Sigmoid colon (tissue), 4 donors: Measurements from ENCODE around the gene SNX5.

ENCODE experiments used
- CTCF ChIP-seq, 4 experiments: fragments of 450-650 bp in 3 of 4; fragments of 200-600 bp in 1 of 4; IDR thresholded peaks; one replicate each; pipeline ENCODE4 v1.5.1; 2016 to 2019; ENCODE audit warnings: antibody characterized with exemption in 4 of 4, mild to moderate bottlenecking in 3 of 4, moderate library complexity in 2 of 4
- EP300 ChIP-seq, 4 donors: sonication (generic); formaldehyde crosslinking; IDR thresholded peaks; one replicate each; pipeline ENCODE4 v1.6.1; 2017; ENCODE audit warnings: antibody characterized with exemption in 4 of 4
- POLR2A ChIP-seq, 2 donors: fragments of 450-650 bp; IDR thresholded peaks; one replicate each; pipeline ENCODE4 v1.6.1; 2016; ENCODE audit warnings: antibody characterized with exemption in 2 of 2, mild to moderate bottlenecking in 2 of 2, moderate library complexity in 2 of 2

GRCh38 chr20:17950670-17951069 lies 17.9 kb downstream of the SNX5 start:
- TF ChIP-seq CTCF (IDR thresholded peaks at IDR 0.05) (no peak), POLR2A (IDR thresholded peaks at IDR 0.05) (no peak), EP300 (IDR thresholded peaks at IDR 0.05) (no peak)
